MM.1S (cell line): Measurements from ENCODE around the gene KLHDC10.

Source experiments
- DNase-seq: peaks from one replicate; pipeline ENCODE4 v3.0.0-alpha.2; 2015
- H2AFZ ChIP-seq: fragments of 300-600 bp; sonication (generic); 2 replicates; pipeline ENCODE4 v1.6.0; 2016; ENCODE audit warnings: antibody characterized with exemption, low read length
- H3F3A ChIP-seq: fragments of 300-600 bp; sonication (generic); 2 replicates; pipeline ENCODE4 v1.6.1; 2016; ENCODE audit warnings: mild to moderate bottlenecking, antibody characterized with exemption, low read length, moderate library complexity, mixed read lengths; ENCODE audit not compliant: insufficient read depth
- H3K27ac ChIP-seq: fragments of 300-600 bp; sonication (generic); 2 replicates; pipeline ENCODE4 v1.5.1; 2016; ENCODE audit warnings: mild to moderate bottlenecking, low read length
- H3K27me3 ChIP-seq: fragments of 300-600 bp; sonication (generic); replicated peaks from 2 replicates; pipeline ENCODE4 v1.6.0; 2016; ENCODE audit warnings: low read length; ENCODE audit not compliant: insufficient read depth
- H3K36me3 ChIP-seq: fragments of 300-600 bp; sonication (generic); replicated peaks from 2 replicates; pipeline ENCODE4 v1.6.1; 2016; ENCODE audit warnings: mild to moderate bottlenecking, low read length, mixed read lengths; ENCODE audit not compliant: insufficient read depth
- H3K4me1 ChIP-seq: fragments of 300-600 bp; sonication (generic); 2 replicates; pipeline ENCODE4 v1.6.1; 2016; ENCODE audit warnings: low read length, mixed read lengths
- H3K4me2 ChIP-seq: fragments of 300-600 bp; sonication (generic); 2 replicates; pipeline ENCODE4 v1.6.0; 2016; ENCODE audit warnings: low read depth, low read length
- H3K4me3 ChIP-seq: fragments of 300-600 bp; sonication (generic); 2 replicates; pipeline ENCODE4 v1.5.1; 2016; ENCODE audit warnings: low read length, mixed read lengths
- H3K79me2 ChIP-seq: fragments of 300-600 bp; sonication (generic); 2 replicates; pipeline ENCODE4 v1.6.1; 2016; ENCODE audit warnings: mixed run types, low read length, mixed read lengths
- H3K9ac ChIP-seq: fragments of 300-600 bp; sonication (generic); 2 replicates; pipeline ENCODE4 v1.6.1; 2016; ENCODE audit warnings: low read length, mixed read lengths
- H3K9me2 ChIP-seq: fragments of 300-600 bp; sonication (generic); replicated peaks from 2 replicates; pipeline ENCODE4 v1.6.1; 2016; ENCODE audit warnings: mild to moderate bottlenecking, low read length, mixed read lengths; ENCODE audit not compliant: insufficient read depth
- H3K9me3 ChIP-seq: fragments of 300-600 bp; sonication (generic); replicated peaks from 2 replicates; pipeline ENCODE4 v1.6.1; 2016; ENCODE audit warnings: mild to moderate bottlenecking, low read length, mixed read lengths; ENCODE audit not compliant: insufficient read depth
- H4K20me1 ChIP-seq: fragments of 300-600 bp; sonication (generic); 2 replicates; pipeline ENCODE4 v1.6.1; 2016; ENCODE audit warnings: mild to moderate bottlenecking, low read length, moderate library complexity, mixed read lengths; ENCODE audit not compliant: insufficient read depth
- CTCF ChIP-seq: fragments of 300-600 bp; sonication (generic); IDR thresholded peaks from 2 replicates; pipeline ENCODE4 v1.5.1; 2016; ENCODE audit warnings: antibody characterized with exemption, low read length, mixed read lengths
- EZH2 ChIP-seq: fragments of 300-600 bp; sonication (generic); optimal IDR thresholded peaks from 2 replicates; pipeline ENCODE3; 2017; ENCODE audit warnings: low read depth, mild to moderate bottlenecking, antibody characterized with exemption, low read length, mixed read lengths
- EZH2phosphoT487 ChIP-seq: fragments of 300-600 bp; sonication (generic); IDR thresholded peaks from 2 replicates; pipeline ENCODE4 v1.6.1; 2018; ENCODE audit warnings: antibody characterized with exemption, low read length

KLHDC10 gene

GRCh38 chr7:130136579-130137167 is 66.3 kb downstream of the KLHDC10 start:
- Histone ChIP-seq H3K9me2 (no peaks in the 10 kb centered on the region), H3K4me3 (no peak overlapping the region), H3K9ac (no peak overlapping the region), H3K27me3 (no peaks in the 10 kb centered on the region), H3K4me1 (no peaks in the 10 kb centered on the region), H3K36me3 (no peaks in the 10 kb centered on the region), H3K4me2 (no peak overlapping the region), H2AFZ (no peak overlapping the region), H3F3A (no peaks in the 10 kb centered on the region), H3K79me2 (no peaks in the 10 kb centered on the region), H4K20me1 (no peaks in the 10 kb centered on the region), H3K9me3 (no peaks in the 10 kb centered on the region), H3K27ac (no peak overlapping the region)
- no peak for DNase-seq
- TF ChIP-seq EZH2 = no peak

GRCh38 chr7:130137207-130137606 is 66.9 kb downstream of the KLHDC10 start:
- Histone ChIP-seq H3K4me2 (no peak overlapping the region), H3F3A (no peaks in the 10 kb centered on the region), H3K4me1 (no peaks in the 10 kb centered on the region), H3K4me3 (no peak overlapping the region), H3K9ac (no peak overlapping the region), H4K20me1 (no peaks in the 10 kb centered on the region), H3K9me3 (no peaks in the 10 kb centered on the region), H3K79me2 (no peaks in the 10 kb centered on the region), H3K27ac (no peak overlapping the region), H3K36me3 (no peaks in the 10 kb centered on the region), H3K27me3 (no peaks in the 10 kb centered on the region), H3K9me2 (no peaks in the 10 kb centered on the region), H2AFZ (no peak overlapping the region)
- TF ChIP-seq EZH2phosphoT487 (no peak), EZH2 (no peak), CTCF (no peak)
- no peak for DNase-seq

DNA sequence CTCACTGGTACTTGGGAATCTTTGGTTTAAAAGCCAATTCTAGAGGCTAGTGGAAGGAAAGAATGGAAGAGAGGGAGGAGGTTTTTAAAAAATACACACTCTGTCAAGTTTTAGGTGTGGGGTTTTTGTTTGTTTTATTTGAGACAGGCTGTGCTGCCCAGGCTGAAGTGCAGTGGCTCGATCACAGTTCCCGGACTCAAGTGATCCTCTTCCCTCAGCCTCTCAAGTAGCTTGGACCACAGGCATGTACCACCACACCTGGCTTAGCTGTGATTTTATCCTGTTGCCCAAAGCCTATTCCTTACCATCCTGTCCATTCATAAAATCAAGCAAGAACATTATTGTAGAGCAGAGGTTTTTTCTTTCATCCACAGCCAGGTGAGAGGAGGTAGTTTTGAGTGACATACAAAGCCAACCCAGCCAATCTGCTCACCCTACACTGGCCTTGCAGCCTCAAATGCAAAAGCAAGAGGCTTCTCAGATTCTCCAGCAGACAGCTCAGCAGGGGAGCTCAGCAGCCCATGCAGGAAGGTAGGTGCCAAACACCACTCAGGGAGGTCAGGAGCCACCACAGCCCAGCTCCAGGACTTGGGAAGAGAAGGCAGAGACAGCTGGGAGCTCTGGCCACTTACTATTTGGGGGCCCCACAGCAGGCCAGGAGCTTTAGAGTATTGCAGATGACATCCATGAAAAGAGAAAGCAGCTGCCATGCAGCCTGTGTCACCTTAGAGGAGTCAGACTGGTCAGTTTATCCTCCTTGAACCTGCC is 69.0 kb downstream of the KLHDC10 start:
- DNase-seq = no peak
- H3K9me2 ChIP-seq = no peaks in the 10 kb centered on the region
- no peaks in the 10 kb centered on the region for H3K4me1 ChIP-seq
- no peaks in the 10 kb centered on the region for H3K79me2 ChIP-seq
- H3K27ac ChIP-seq = no peak overlapping the region
- no peak overlapping the region for H3K4me3 ChIP-seq
- TF ChIP-seq EZH2phosphoT487 (no peak), EZH2 (no peak), CTCF (no peak)
- no peak overlapping the region for H2AFZ ChIP-seq
- no peak overlapping the region for H3K9ac ChIP-seq
- no peaks in the 10 kb centered on the region for H3K27me3 ChIP-seq
- H3K36me3 ChIP-seq = no peaks in the 10 kb centered on the region
- no peaks in the 10 kb centered on the region for H3F3A ChIP-seq
- H4K20me1 ChIP-seq = no peaks in the 10 kb centered on the region
- H3K9me3 ChIP-seq = no peaks in the 10 kb centered on the region
- no peak overlapping the region for H3K4me2 ChIP-seq
